Testis (tissue), 2 donors: ENCODE results near the gene CMTR1.

Experiments used
- CTCF ChIP-seq, 3 experiments: fragments of 450-650 bp in 2 of 3; fragments of 200-600 bp in 1 of 3; sonication (generic) in 1 of 3; IDR thresholded peaks; one replicate each; pipeline ENCODE4 v1.5.1; 2016 to 2019; ENCODE audit warnings: antibody characterized with exemption in 3 of 3, mild to moderate bottlenecking in 2 of 3, moderate library complexity in 1 of 3
- POLR2A ChIP-seq: fragments of 450-650 bp; IDR thresholded peaks from one replicate; pipeline ENCODE4 v1.6.1; 2017; ENCODE audit warnings: antibody characterized with exemption, mild to moderate bottlenecking, moderate library complexity

GRCh38 chr6:37473364-37474095, 40.5 kb downstream of the CMTR1 start:
- TF ChIP-seq CTCF (IDR thresholded peaks at IDR 0.05) (no peak), POLR2A (no peak)
